GM12865 (cell line): ENCODE results near the gene KCNJ5.

Experiments
- DNase-seq: peaks from one replicate; pipeline ENCODE4 v3.0.0; 2010; ENCODE audit warnings: low read depth
- H3K4me3 ChIP-seq: 2 replicates; pipeline ENCODE4 v1.5.1; 2011; ENCODE audit warnings: mild to moderate bottlenecking, low read depth, low read length, control low read depth
- CTCF ChIP-seq: IDR thresholded peaks from 2 replicates; pipeline ENCODE4 v1.5.1; 2011; ENCODE audit warnings: low read length, control low read depth, low read depth, inconsistent platforms; ENCODE audit not compliant: insufficient read depth; ENCODE audit errors: missing control alignments

KCNJ5 gene

GRCh38 chr11:128860571-128861361 is 30.4 kb upstream of the KCNJ5 start:
- TF ChIP-seq CTCF: no peak
- DNase-seq: no peak
- no peak overlapping the region for H3K4me3 ChIP-seq

- no peak for DNase-seq
- H3K4me3 ChIP-seq: no peak overlapping the region
- TF ChIP-seq CTCF: no peak
Measured at GRCh38 chr11:128862406-128862805, 28.8 kb upstream of the KCNJ5 start.

- no peak for DNase-seq
- no peak for TF ChIP-seq CTCF
- no peak overlapping the region for H3K4me3 ChIP-seq
Measured at GRCh38 chr11:128862908-128863660, 28.1 kb upstream of the KCNJ5 start.

GRCh38 chr11:128865490-128865889 is 25.7 kb upstream of the KCNJ5 start:
- TF ChIP-seq CTCF: no peak
- H3K4me3 ChIP-seq: no peak overlapping the region
- no peak for DNase-seq

GRCh38 chr11:128867277-128867676 is 23.9 kb upstream of the KCNJ5 start, which contains the start of gene KCNJ1:
Gene KCNJ1, minus strand, starts transcription at chr11:128867296. Its CDS starts 27,053 bp downstream, at chr11:128840243.
- no peak for DNase-seq
- H3K4me3 ChIP-seq: no peak within 1 kb of the TSS
- no peak for TF ChIP-seq CTCF

- no peak for TF ChIP-seq CTCF
- DNase-seq: no peak
Measured at GRCh38 chr11:128868841-128869671, 22.1 kb upstream of the KCNJ5 start.

More at GRCh38 chr11:128868841-128869671, 22.1 kb upstream of the KCNJ5 start:
- no peak overlapping the region for H3K4me3 ChIP-seq
